CD14-positive monocyte (primary cell): ENCODE measurements around the gene CADM4. TPM values are rescaled to one million over a fixed set of nuclear protein-coding genes. Genes with fewer than 3 reads are reported as not detected.

Experiments
- DNase-seq, 3 donors: peaks; one replicate each; pipeline ENCODE4 v3.0.0-alpha.2; 2011 to 2022
- H2AFZ ChIP-seq: 2 replicates; pipeline ENCODE4 v1.6.0; 2012; ENCODE audit warnings: mild to moderate bottlenecking, low read depth, low read length, inconsistent platforms; ENCODE audit not compliant: insufficient read depth, poor library complexity, severe bottlenecking
- H3K27ac ChIP-seq, 2 donors: 1 replicate in 1 of 2; 2 replicates in 1 of 2; pipeline ENCODE4 v1.5.1; 2012 to 2013; ENCODE audit warnings: low read length in 2 of 2, control low read depth in 1 of 2, inconsistent platforms in 1 of 2, low read depth in 1 of 2, mild to moderate bottlenecking in 1 of 2
- H3K27me3 ChIP-seq, 2 donors: one replicate each; pipeline versions ENCODE4 v1.6.0 to v1.6.1; 2011 to 2013; ENCODE audit warnings: low read length in 2 of 2; ENCODE audit not compliant: control insufficient read depth in 2 of 2, insufficient read depth in 2 of 2
- H3K36me3 ChIP-seq, 2 donors: replicated peaks in 1 of 2; 1 replicate in 1 of 2; 2 replicates in 1 of 2; pipeline versions ENCODE4 v1.5.1 to v1.6.1; 2012 to 2013; ENCODE audit warnings: low read length in 2 of 2, control low read depth in 1 of 2, inconsistent platforms in 1 of 2, mild to moderate bottlenecking in 1 of 2; ENCODE audit not compliant: insufficient read depth in 2 of 2, control insufficient read depth in 1 of 2
- H3K4me1 ChIP-seq, 2 donors: 1 replicate in 1 of 2; 2 replicates in 1 of 2; pipeline versions ENCODE4 v1.5.1 to v1.6.1; 2012 to 2013; ENCODE audit warnings: low read length in 2 of 2, control low read depth in 1 of 2, inconsistent platforms in 1 of 2, mild to moderate bottlenecking in 1 of 2, moderate library complexity in 1 of 2; ENCODE audit not compliant: insufficient read depth in 2 of 2, control insufficient read depth in 1 of 2
- H3K4me2 ChIP-seq: replicated peaks from 2 replicates; pipeline ENCODE3; 2012; ENCODE audit warnings: low read length, moderate library complexity, mild to moderate bottlenecking; ENCODE audit not compliant: poor library complexity, severe bottlenecking; ENCODE audit errors: extremely low read depth
- H3K4me3 ChIP-seq, 3 experiments: fragments of 200-600 bp in 1 of 3; sonication (generic) in 1 of 3; replicated peaks in 1 of 3; 1 replicate in 2 of 3; 2 replicates in 1 of 3; pipeline ENCODE4 v1.5.1; 2011 to 2013; ENCODE audit warnings: low read length in 3 of 3, mild to moderate bottlenecking in 3 of 3, control low read depth in 2 of 3, low read depth in 2 of 3, inconsistent platforms in 1 of 3, moderate library complexity in 1 of 3
- H3K79me2 ChIP-seq: 2 replicates; pipeline ENCODE4 v1.6.0; 2012; ENCODE audit warnings: mild to moderate bottlenecking, control low read depth, inconsistent platforms, low read length, moderate library complexity; ENCODE audit not compliant: insufficient read depth
- H3K9ac ChIP-seq: 2 replicates; pipeline ENCODE4 v1.6.0; 2017; ENCODE audit warnings: low read length, mild to moderate bottlenecking; ENCODE audit not compliant: insufficient read depth, poor library complexity, severe bottlenecking
- H3K9me3 ChIP-seq, 2 donors: replicated peaks in 1 of 2; 1 replicate in 1 of 2; 2 replicates in 1 of 2; pipeline versions ENCODE4 v1.5.1 to v1.6.1; 2012 to 2013; ENCODE audit warnings: low read length in 2 of 2, control low read depth in 1 of 2; ENCODE audit not compliant: control insufficient read depth in 1 of 2, insufficient read depth in 1 of 2
- H4K20me1 ChIP-seq: 2 replicates; pipeline ENCODE4 v1.6.0; 2012; ENCODE audit warnings: mild to moderate bottlenecking, low read length, control low read depth, moderate library complexity; ENCODE audit not compliant: insufficient read depth
- H3K27ac Mint-ChIP-seq, 7 donors: one replicate each; pipeline ENCODE4 v1.8.0; 2020; ENCODE audit warnings: mild to moderate bottlenecking in 7 of 7, mixed read lengths in 7 of 7, moderate library complexity in 6 of 7, inconsistent platforms in 2 of 7
- H3K27me3 Mint-ChIP-seq, 3 donors: one replicate each; pipeline ENCODE4 v1.8.0; 2021 to 2022; ENCODE audit warnings: low read depth in 3 of 3, mild to moderate bottlenecking in 3 of 3, mixed read lengths in 3 of 3, moderate library complexity in 3 of 3, inconsistent platforms in 1 of 3
- H3K36me3 Mint-ChIP-seq, 2 donors: one replicate each; pipeline ENCODE4 v1.8.0; 2020; ENCODE audit warnings: mixed read lengths in 2 of 2, inconsistent platforms in 1 of 2, mild to moderate bottlenecking in 1 of 2
- H3K4me1 Mint-ChIP-seq: one replicate; pipeline ENCODE4 v1.8.0; 2020; ENCODE audit warnings: mild to moderate bottlenecking, mixed read lengths
- H3K4me3 Mint-ChIP-seq, 2 donors: one replicate each; pipeline ENCODE4 v1.8.0; 2020; ENCODE audit warnings: mild to moderate bottlenecking in 2 of 2, mixed read lengths in 2 of 2, moderate library complexity in 1 of 2
- H3K9me3 Mint-ChIP-seq, 7 donors: one replicate each; pipeline ENCODE4 v1.8.0; 2020 to 2022; ENCODE audit warnings: mixed read lengths in 7 of 7, mild to moderate bottlenecking in 6 of 7, moderate library complexity in 6 of 7, inconsistent platforms in 2 of 7
- WGBS: methylation state at CpG from one replicate; pipeline ENCODE4 v1.1.5; 2013; ENCODE audit warnings: missing lambda C conversion rate; ENCODE audit not compliant: insufficient coverage; 5-methylcytosine and 5-hydroxymethylcytosine counted together
- intact Hi-C, 2 donors: fragments of 100-400 bp; cut with micrococcal nuclease; formaldehyde crosslinking; loops; one replicate each; pipeline versions ENCODE4 v1.15.0 to v1.15.1; 2023
- polyA plus RNA-seq, 3 donors: library from polyadenylated mRNA; depleted of rRNA in 1 of 3; unstranded in 2 of 3; stranded (reverse) in 1 of 3; fragments of 300-500 nt in 2 of 3; fragments of >200 nt in 1 of 3; fragmentation: Illumina TruSeq in 2 of 3; gene quantifications; 1 replicate in 2 of 3; 2 replicates in 1 of 3; pipeline ENCODE4 v1.2.3, GENCODE V29; 2012 to 2021
- TF ChIP-seq, protein P1 (sequence below): fragments of 200-600 bp; IDR thresholded peaks from one replicate; pipeline ENCODE4 v1.8.0; 2022; ENCODE audit warnings: antibody characterized with exemption, mild to moderate bottlenecking

CADM4 gene
- polyA plus RNA-seq, 3 donors, result 0.10 to 0.91 (median 0.31) TPM

DNA sequence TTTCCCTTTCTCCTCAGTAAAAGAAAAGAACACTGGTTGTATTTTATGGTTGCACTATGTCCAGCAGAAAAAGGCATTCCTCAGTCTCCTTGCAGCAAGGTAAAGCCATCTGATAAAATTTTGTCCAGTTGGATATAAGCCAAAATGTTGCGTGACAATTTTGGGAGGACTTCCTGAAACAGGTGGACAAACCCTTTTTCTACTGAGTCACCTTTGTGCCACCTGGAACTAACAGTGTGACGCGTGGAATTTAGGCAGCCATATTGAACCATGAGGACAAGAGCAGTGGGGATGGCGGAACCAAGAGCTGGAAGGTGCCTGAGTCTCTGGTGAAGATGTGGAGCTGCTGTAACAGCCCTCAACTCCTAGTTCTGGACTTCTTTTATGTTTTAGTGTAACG, 8.2 kb downstream of the CADM4 start:
- H3K36me3 Mint-ChIP-seq, result no peaks in the 10 kb centered on the region
- peaks cover 0 to 27% of the 10 kb centered on the region in 2 donors for H3K27me3 ChIP-seq
- H3K9ac ChIP-seq, result no peak overlapping the region
- no peak overlapping the region for H3K27ac ChIP-seq
- no peak overlapping the region for H3K4me3 ChIP-seq
- WGBS, result 79% methylated on average over 2 of the region's 5 CpGs
- no peaks in the 10 kb centered on the region for H3K9me3 ChIP-seq
- intact Hi-C loops, result no loop called here
- peaks cover 20 to 52% (median 36%) of the 10 kb centered on the region in 3 donors for H3K27me3 Mint-ChIP-seq
- peaks cover 0 to 8% (median 4%) of the 10 kb centered on the region in 7 donors for H3K9me3 Mint-ChIP-seq
- DNase-seq, result no peak
- no peak overlapping the region for H2AFZ ChIP-seq
- peaks cover 0 to 2% of the 10 kb centered on the region in 2 donors for H3K4me1 ChIP-seq
- H3K36me3 ChIP-seq, result no peaks in the 10 kb centered on the region
- TF ChIP-seq, protein P1, sequence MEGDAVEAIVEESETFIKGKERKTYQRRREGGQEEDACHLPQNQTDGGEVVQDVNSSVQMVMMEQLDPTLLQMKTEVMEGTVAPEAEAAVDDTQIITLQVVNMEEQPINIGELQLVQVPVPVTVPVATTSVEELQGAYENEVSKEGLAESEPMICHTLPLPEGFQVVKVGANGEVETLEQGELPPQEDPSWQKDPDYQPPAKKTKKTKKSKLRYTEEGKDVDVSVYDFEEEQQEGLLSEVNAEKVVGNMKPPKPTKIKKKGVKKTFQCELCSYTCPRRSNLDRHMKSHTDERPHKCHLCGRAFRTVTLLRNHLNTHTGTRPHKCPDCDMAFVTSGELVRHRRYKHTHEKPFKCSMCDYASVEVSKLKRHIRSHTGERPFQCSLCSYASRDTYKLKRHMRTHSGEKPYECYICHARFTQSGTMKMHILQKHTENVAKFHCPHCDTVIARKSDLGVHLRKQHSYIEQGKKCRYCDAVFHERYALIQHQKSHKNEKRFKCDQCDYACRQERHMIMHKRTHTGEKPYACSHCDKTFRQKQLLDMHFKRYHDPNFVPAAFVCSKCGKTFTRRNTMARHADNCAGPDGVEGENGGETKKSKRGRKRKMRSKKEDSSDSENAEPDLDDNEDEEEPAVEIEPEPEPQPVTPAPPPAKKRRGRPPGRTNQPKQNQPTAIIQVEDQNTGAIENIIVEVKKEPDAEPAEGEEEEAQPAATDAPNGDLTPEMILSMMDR, result no peak
- H3K27ac Mint-ChIP-seq, result no peak overlapping the region
- peaks cover 9% of the 10 kb centered on the region for H3K4me1 Mint-ChIP-seq
- no peaks in the 10 kb centered on the region for H3K79me2 ChIP-seq
- no peak overlapping the region for H3K4me3 Mint-ChIP-seq
- no peaks in the 10 kb centered on the region for H4K20me1 ChIP-seq
- no peak overlapping the region for H3K4me2 ChIP-seq

GRCh38 chr19:43628646-43629326, 10.9 kb downstream of the CADM4 start:
- Histone ChIP-seq H4K20me1 (no peaks in the 10 kb centered on the region), H3K27ac (no peak overlapping the region), H3K4me3 (no peak overlapping the region), H3K9ac (no peak overlapping the region), H3K27me3 (peaks cover 0 to 26% of the 10 kb centered on the region in 2 donors), H3K4me2 (no peak overlapping the region), H3K9me3 (no peaks in the 10 kb centered on the region), H3K36me3 (no peaks in the 10 kb centered on the region), H3K4me1 (peaks cover 0 to 6% of the 10 kb centered on the region in 2 donors), H3K79me2 (no peaks in the 10 kb centered on the region), H2AFZ (no peak overlapping the region)
- Mint-ChIP-seq H3K27ac (no peak overlapping the region), H3K4me1 (peaks cover 14% of the 10 kb centered on the region), H3K9me3 (peaks cover 1 to 13% (median 5%) of the 10 kb centered on the region in 7 donors), H3K4me3 (no peak overlapping the region), H3K27me3 (peaks cover 17 to 47% (median 36%) of the 10 kb centered on the region in 3 donors), H3K36me3 (no peaks in the 10 kb centered on the region)
- WGBS, result no CpG with 5 or more reads among the region's 3 CpGs
- no peak for DNase-seq
- TF ChIP-seq, protein P1, result no peak
- intact Hi-C loops, result no loop called here
